ENCODE measurements around the gene GNAL.

DNA sequence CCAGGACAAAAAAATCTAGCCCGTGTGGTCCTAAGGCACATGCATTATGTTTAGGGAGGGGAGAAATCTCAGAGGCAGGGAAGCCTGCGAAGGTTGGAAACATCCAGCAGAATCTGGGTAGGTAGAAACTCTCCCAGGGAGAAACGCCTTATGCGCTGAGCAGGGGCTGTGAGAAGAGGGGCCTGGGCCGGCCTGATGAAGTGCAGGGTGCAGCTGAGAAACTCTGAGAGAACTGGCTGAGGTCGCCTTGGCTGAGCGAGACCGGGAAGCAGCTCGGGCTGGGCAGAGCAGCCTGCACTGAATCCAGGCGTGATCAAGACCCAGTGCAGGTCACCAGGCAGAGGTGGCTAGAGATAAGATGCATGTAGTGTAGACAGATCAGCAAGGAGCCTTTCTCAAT lies 177.3 kb downstream of the GNAL start:
- TF ChIP-seq, protein P1, sequence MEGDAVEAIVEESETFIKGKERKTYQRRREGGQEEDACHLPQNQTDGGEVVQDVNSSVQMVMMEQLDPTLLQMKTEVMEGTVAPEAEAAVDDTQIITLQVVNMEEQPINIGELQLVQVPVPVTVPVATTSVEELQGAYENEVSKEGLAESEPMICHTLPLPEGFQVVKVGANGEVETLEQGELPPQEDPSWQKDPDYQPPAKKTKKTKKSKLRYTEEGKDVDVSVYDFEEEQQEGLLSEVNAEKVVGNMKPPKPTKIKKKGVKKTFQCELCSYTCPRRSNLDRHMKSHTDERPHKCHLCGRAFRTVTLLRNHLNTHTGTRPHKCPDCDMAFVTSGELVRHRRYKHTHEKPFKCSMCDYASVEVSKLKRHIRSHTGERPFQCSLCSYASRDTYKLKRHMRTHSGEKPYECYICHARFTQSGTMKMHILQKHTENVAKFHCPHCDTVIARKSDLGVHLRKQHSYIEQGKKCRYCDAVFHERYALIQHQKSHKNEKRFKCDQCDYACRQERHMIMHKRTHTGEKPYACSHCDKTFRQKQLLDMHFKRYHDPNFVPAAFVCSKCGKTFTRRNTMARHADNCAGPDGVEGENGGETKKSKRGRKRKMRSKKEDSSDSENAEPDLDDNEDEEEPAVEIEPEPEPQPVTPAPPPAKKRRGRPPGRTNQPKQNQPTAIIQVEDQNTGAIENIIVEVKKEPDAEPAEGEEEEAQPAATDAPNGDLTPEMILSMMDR (conservative IDR thresholded peaks at IDR 0.05; ENCODE audit: low read depth in 2 of 2), result no peak
- TF ChIP-seq STAT1 (IDR thresholded peaks at IDR 0.05; ENCODE audit: unreplicated experiment) (no peak), EZH2 (IDR thresholded peaks at IDR 0.05; ENCODE audit: low read depth, unreplicated experiment) (no peak), NANOG (IDR thresholded peaks at IDR 0.05; ENCODE audit: borderline replicate concordance) (no peak), POLR2AphosphoS5 (IDR thresholded peaks at IDR 0.05; ENCODE audit: low read depth) (no peak)

Data from GM23338 (cell line).